NCI-H146 treated with DMSO at 0.1 percent for 48 hours (cell line): ENCODE results near the gene UST.
A peak's percentile ranks its signal among the peaks of the same experiment; 100 is the strongest.
"Not testable (repeated sequence)": the region's sequence is repeated elsewhere in the genome, so short reads cannot be mapped to it uniquely, and the experiment has no call there.

Source experiments
- DNase-seq: peaks from one replicate; lab custom pipeline; 2025; ENCODE audit not compliant: unreplicated experiment; lab: John Stamatoyannopoulos, UW

The UST gene

GRCh38 chr6:148831531-148831930 is 84.7 kb downstream of the UST start:
- DNase-seq: no peak

GRCh38 chr6:148835920-148836441 is 89.2 kb downstream of the UST start:
- DNase-seq: no peak

- DNase-seq: no peak
Observed at GRCh38 chr6:148836751-148837150, 89.9 kb downstream of the UST start.

- DNase-seq: no peak
Observed at GRCh38 chr6:148837941-148838340, 91.1 kb downstream of the UST start.

- DNase-seq: no peak
Observed at GRCh38 chr6:148839044-148839443, 92.2 kb downstream of the UST start.

GRCh38 chr6:148840256-148840655 is 93.4 kb downstream of the UST start:
- DNase-seq: no peak

GRCh38 chr6:148842296-148843019 is 95.6 kb downstream of the UST start:
- no peak for DNase-seq

- no peak for DNase-seq
Observed at GRCh38 chr6:148845464-148845863, 98.6 kb downstream of the UST start.

GRCh38 chr6:148846778-148847761 is 100.2 kb downstream of the UST start:
- DNase-seq: no peak

GRCh38 chr6:148848915-148849314 is 102.1 kb downstream of the UST start:
- DNase-seq: no peak

GRCh38 chr6:148849449-148849848 is 102.6 kb downstream of the UST start:
- DNase-seq: not testable (repeated sequence)

- DNase-seq: no peak
Observed at GRCh38 chr6:148850964-148851363, 104.1 kb downstream of the UST start.

- no peak for DNase-seq
Observed at GRCh38 chr6:148851683-148852556, 105.1 kb downstream of the UST start.

- no peak for DNase-seq
Observed at GRCh38 chr6:148852688-148853087, 105.9 kb downstream of the UST start.

- not testable (repeated sequence) for DNase-seq
Observed at GRCh38 chr6:148853113-148853512, 106.3 kb downstream of the UST start.

- peak; percentile 85 for DNase-seq
Observed at GRCh38 chr6:148854096-148854495, 107.3 kb downstream of the UST start.

- DNase-seq: peak; percentile 77
Observed at GRCh38 chr6:148854992-148855391, 108.2 kb downstream of the UST start.

GRCh38 chr6:148855744-148856143 is 108.9 kb downstream of the UST start:
- peak; percentile 43 for DNase-seq

GRCh38 chr6:148857798-148858390 is 111.1 kb downstream of the UST start:
- DNase-seq: no peak

- DNase-seq: not testable (repeated sequence)
Observed at GRCh38 chr6:148864132-148864531, 117.3 kb downstream of the UST start.
